Sigmoid colon (tissue), 4 donors: ENCODE measurements around the gene TTC31.

ENCODE experiments used
- CTCF ChIP-seq, 4 experiments: fragments of 450-650 bp in 3 of 4; fragments of 200-600 bp in 1 of 4; IDR thresholded peaks; one replicate each; pipeline ENCODE4 v1.5.1; 2016 to 2019; ENCODE audit warnings: antibody characterized with exemption in 4 of 4, mild to moderate bottlenecking in 3 of 4, moderate library complexity in 2 of 4
- EP300 ChIP-seq, 4 donors: sonication (generic); formaldehyde crosslinking; IDR thresholded peaks; one replicate each; pipeline ENCODE4 v1.6.1; 2017; ENCODE audit warnings: antibody characterized with exemption in 4 of 4
- POLR2A ChIP-seq, 2 donors: fragments of 450-650 bp; IDR thresholded peaks; one replicate each; pipeline ENCODE4 v1.6.1; 2016; ENCODE audit warnings: antibody characterized with exemption in 2 of 2, mild to moderate bottlenecking in 2 of 2, moderate library complexity in 2 of 2

- TF ChIP-seq POLR2A (IDR thresholded peaks at IDR 0.05): no peak
- no peak for TF ChIP-seq CTCF (IDR thresholded peaks at IDR 0.05)
- no peak for TF ChIP-seq EP300 (IDR thresholded peaks at IDR 0.05)
Observed at GRCh38 chr2:74512744-74513604, 30.1 kb downstream of the TTC31 start.
